ENCODE results near the gene CRYGS.

Gene CRYGS

DNA sequence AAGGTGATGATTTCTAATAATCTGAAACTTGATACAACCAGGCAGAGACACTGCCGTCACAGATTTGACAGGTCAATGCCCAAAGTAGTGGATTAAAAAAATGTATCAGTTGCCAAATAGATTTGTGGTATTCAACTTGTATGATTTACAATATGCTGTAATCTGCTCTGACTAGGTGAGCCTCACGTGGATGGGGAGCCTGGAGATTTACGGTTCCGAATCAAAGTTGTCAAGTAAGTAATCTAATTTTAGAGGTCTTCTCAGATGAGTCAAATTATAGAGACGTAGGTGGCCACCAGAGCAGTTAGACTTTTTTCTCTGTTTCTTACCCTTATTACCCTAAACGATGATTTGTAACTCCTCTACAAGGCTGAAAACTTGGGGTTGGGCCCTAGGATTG, 38.4 kb upstream of the CRYGS start:
- TF ChIP-seq ZBTB7A (IDR thresholded peaks at IDR 0.05; ENCODE audit: low read depth) (no peak), RAD21 (IDR thresholded peaks at IDR 0.05; ENCODE audit: low read depth) (no peak), TEAD4 (IDR thresholded peaks at IDR 0.05) (no peak), TAF1 (IDR thresholded peaks at IDR 0.05; ENCODE audit: low read depth) (no peak), YY1 (IDR thresholded peaks at IDR 0.05; ENCODE audit: low read depth) (no peak)

DNA sequence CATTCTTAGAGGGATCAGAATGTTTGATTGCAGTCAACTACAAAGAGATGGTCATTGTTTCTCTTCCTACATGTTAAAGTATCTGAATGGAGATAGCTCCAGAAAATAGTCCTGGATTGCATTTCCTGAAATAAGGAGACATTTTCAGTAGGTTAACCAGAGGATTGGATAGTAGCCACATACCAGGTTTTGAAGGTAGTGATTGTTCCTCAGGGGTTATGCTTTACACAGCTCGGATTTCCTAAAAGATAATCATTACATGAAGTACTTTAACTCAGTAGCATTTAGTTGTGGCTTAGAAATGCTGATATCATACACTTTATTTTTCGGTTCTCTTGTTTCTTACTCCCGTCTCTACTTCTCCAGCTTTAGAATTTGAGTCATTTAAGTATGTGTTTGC, 36.6 kb upstream of the CRYGS start:
- TF ChIP-seq TAF1 (IDR thresholded peaks at IDR 0.05; ENCODE audit: low read depth) (no peak), CEBPB (IDR thresholded peaks at IDR 0.05) (no peak), NFIC (IDR thresholded peaks at IDR 0.05) (no peak), MAX (IDR thresholded peaks at IDR 0.05) (no peak), EP300 (IDR thresholded peaks at IDR 0.05; ENCODE audit: borderline replicate concordance) (no peak), REST (IDR thresholded peaks at IDR 0.05; ENCODE audit: low read depth) (no peak), CREB1 (IDR thresholded peaks at IDR 0.05; ENCODE audit: low read depth) (no peak), TCF12 (IDR thresholded peaks at IDR 0.05; ENCODE audit: low read depth) (no peak), ZBTB7A (IDR thresholded peaks at IDR 0.05; ENCODE audit: low read depth) (no peak), EGR1 (IDR thresholded peaks at IDR 0.05) (no peak), YY1 (IDR thresholded peaks at IDR 0.05; ENCODE audit: low read depth) (no peak), USF1 (IDR thresholded peaks at IDR 0.05) (no peak), FOXM1 (IDR thresholded peaks at IDR 0.05; ENCODE audit: borderline replicate concordance, low read depth) (no peak), TEAD4 (IDR thresholded peaks at IDR 0.05) (no peak)

GRCh38 chr3:186577521-186577920, 33.3 kb upstream of the CRYGS start:
- TF ChIP-seq YY1 (IDR thresholded peaks at IDR 0.05; ENCODE audit: low read depth) (no peak), CREB1 (IDR thresholded peaks at IDR 0.05; ENCODE audit: low read depth) (no peak), NFIC (IDR thresholded peaks at IDR 0.05) (no peak), CEBPB (IDR thresholded peaks at IDR 0.05) (no peak), TCF12 (IDR thresholded peaks at IDR 0.05; ENCODE audit: low read depth) (no peak), TAF1 (IDR thresholded peaks at IDR 0.05; ENCODE audit: low read depth) (no peak), TEAD4 (IDR thresholded peaks at IDR 0.05) (no peak)

- TF ChIP-seq NFIC (IDR thresholded peaks at IDR 0.05) (no peak), USF1 (IDR thresholded peaks at IDR 0.05) (no peak), ZBTB7A (IDR thresholded peaks at IDR 0.05; ENCODE audit: low read depth) (no peak), TAF1 (IDR thresholded peaks at IDR 0.05; ENCODE audit: low read depth) (no peak), EP300 (IDR thresholded peaks at IDR 0.05; ENCODE audit: borderline replicate concordance) (no peak), YY1 (IDR thresholded peaks at IDR 0.05; ENCODE audit: low read depth) (no peak), EGR1 (IDR thresholded peaks at IDR 0.05) (no peak)
Observed at GRCh38 chr3:186571644-186572013, 27.4 kb upstream of the CRYGS start.

DNA sequence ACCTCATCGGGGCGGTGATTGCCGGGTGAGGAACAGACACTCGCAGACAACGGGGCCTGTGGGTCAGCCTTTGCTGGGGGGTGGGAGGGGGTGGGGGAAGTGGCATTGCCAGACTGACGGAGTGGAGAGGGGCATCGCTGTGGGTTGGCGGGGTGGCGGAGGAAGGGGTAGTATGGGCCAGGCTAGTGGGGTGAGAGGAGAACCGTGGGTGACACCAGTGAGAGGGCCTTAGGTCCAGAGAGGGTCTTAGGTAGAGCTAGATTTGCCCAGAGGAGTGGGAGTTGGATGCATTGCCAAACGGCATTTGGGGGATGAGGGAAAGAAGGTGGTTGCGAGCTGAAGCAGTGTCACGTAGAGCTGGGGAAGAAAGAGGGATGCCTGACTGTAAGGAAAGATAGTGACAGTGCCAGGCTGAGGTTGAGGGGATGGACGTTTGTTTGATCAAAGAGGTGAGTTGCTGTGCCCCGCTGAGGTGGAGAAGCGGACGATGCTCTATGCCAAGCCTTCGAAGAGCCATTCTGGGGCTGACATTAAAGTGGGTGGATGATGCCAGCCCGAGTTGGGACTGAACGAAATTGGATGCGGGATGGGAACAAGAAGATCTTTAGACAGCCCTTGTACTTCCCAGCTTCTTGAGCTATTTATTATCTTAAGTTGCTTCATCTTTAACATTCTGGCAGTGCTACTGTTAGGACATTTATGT, 26.9 kb upstream of the CRYGS start:
- no peak for TF ChIP-seq CEBPB (IDR thresholded peaks at IDR 0.05)
- no peak for TF ChIP-seq TEAD4 (IDR thresholded peaks at IDR 0.05)
- no peak for TF ChIP-seq RAD21 (IDR thresholded peaks at IDR 0.05; ENCODE audit: low read depth)
- TF ChIP-seq NFIC (IDR thresholded peaks at IDR 0.05) = no peak
- TF ChIP-seq EP300 (IDR thresholded peaks at IDR 0.05; ENCODE audit: borderline replicate concordance) = no peak
- TF ChIP-seq MAX (IDR thresholded peaks at IDR 0.05) = no peak
- no peak for TF ChIP-seq YY1 (IDR thresholded peaks at IDR 0.05; ENCODE audit: low read depth)
- no peak for TF ChIP-seq ZBTB7A (IDR thresholded peaks at IDR 0.05; ENCODE audit: low read depth)

- peak; percentile 81 for TF ChIP-seq FOXM1 (IDR thresholded peaks at IDR 0.05; ENCODE audit: borderline replicate concordance, low read depth)
- peak; percentile 54 for TF ChIP-seq USF1 (IDR thresholded peaks at IDR 0.05)
- no peak for TF ChIP-seq NFIC (IDR thresholded peaks at IDR 0.05)
- peak; percentile 91 for TF ChIP-seq TAF1 (IDR thresholded peaks at IDR 0.05; ENCODE audit: low read depth)
- peak; percentile 27; the same call in 1 of the 2 replicates for TF ChIP-seq TCF12 (IDR thresholded peaks at IDR 0.05; ENCODE audit: low read depth)
- peak; percentile 98 for TF ChIP-seq CREB1 (IDR thresholded peaks at IDR 0.05; ENCODE audit: low read depth)
- TF ChIP-seq EGR1 (IDR thresholded peaks at IDR 0.05) = no peak
- TF ChIP-seq TEAD4 (IDR thresholded peaks at IDR 0.05) = peak; percentile 89
- no peak for TF ChIP-seq RAD21 (IDR thresholded peaks at IDR 0.05; ENCODE audit: low read depth)
- no peak; the same call in 1 of the 2 replicates for TF ChIP-seq EP300 (IDR thresholded peaks at IDR 0.05; ENCODE audit: borderline replicate concordance)
- TF ChIP-seq CEBPB (IDR thresholded peaks at IDR 0.05) = peak; percentile 89
- TF ChIP-seq ZBTB7A (IDR thresholded peaks at IDR 0.05; ENCODE audit: low read depth) = no peak; the same call in 1 of the 2 replicates
- 0 out of 2 replicates have a peak, but pooled peaks have one; percentile 55 for TF ChIP-seq YY1 (IDR thresholded peaks at IDR 0.05; ENCODE audit: low read depth)
- peak; percentile 76; the same call in 1 of the 2 replicates for TF ChIP-seq MAX (IDR thresholded peaks at IDR 0.05)
- no peak for TF ChIP-seq REST (IDR thresholded peaks at IDR 0.05; ENCODE audit: low read depth)
Observed at GRCh38 chr3:186570096-186570940, 26.1 kb upstream of the CRYGS start, which contains the start of gene DNAJB11. DNAJB11 (plus strand) TSS chr3:186570720; CDS start chr3:186570898, 178 bp downstream.

Measured in Ishikawa (cell line).